ENCODE data around the gene INO80.

Gene INO80

DNA sequence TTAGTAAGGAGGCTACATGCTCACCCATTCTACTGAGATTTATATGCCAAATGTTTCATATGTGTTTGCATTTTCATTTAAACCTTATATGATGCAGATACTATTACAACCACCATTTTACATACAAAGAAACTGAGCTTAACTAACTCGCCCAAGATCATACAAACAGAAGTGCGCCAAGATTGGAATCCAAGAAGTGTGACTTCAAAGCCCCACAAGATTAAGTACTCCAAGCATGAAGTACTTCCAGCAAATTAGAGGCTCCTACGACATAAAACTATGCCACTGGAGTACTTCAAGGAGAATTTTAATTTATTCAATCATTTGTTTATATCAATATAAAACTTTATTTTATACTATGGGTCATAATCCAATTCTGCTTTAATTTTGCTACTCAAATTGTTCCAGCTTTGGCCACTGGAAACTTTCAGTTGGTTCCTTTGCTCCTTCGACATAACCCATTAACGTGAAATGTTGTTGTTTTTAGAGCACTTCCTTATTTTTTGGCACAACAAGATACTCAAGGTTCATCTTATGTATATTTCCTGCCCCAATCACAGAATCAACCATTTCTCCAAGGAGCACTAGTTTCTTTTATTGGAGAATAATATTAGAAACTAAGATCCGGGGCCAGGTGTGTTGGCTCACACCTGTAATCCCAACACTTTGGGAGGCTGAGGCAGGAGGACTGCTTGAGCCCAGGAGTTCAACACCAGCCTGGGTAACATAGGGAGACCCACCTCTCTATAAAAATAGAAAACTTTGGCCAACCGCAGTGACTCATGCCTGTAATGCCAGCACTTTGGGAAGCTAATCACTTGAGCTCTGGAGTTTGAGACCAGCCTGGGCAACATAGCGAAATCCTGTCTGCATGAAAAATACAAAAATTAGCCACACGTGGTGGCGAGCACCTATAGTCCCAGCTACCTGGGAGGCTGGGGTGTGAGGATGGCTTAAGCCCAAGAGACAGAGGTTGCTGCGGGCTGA lies 10.4 kb downstream of the INO80 start:
- Histone ChIP-seq H3K27ac (ENCODE audit: low read depth, low read length, poor library complexity, severe bottlenecking) (no peak overlapping the region), H4K20me1 (ENCODE audit: insufficient read depth, low read length) (no peaks in the 10 kb centered on the region), H3K4me2 (ENCODE audit: low read length) (no peak overlapping the region), H3K4me1 (ENCODE audit: insufficient read depth, low read length, severe bottlenecking) (no peaks in the 10 kb centered on the region), H3K9me3 (ENCODE audit: low read length) (no peaks in the 10 kb centered on the region), H3K36me3 (ENCODE audit: insufficient read depth, low read length) (peaks cover 37% of the 10 kb centered on the region), H2AFZ (ENCODE audit: low read length) (no peak overlapping the region), H3F3A (ENCODE audit: insufficient read depth, low read length) (no peaks in the 10 kb centered on the region), H3K9ac (ENCODE audit: low read length) (no peak overlapping the region), H3K4me3 (ENCODE audit: low read depth, low read length, poor library complexity, severe bottlenecking) (no peak overlapping the region), H3K9me2 (ENCODE audit: low read depth, low read length) (no peaks in the 10 kb centered on the region), H3K27me3 (ENCODE audit: insufficient read depth, low read length) (no peaks in the 10 kb centered on the region), H3K79me2 (ENCODE audit: insufficient read depth, low read length) (peaks cover 67% of the 10 kb centered on the region)
- TF ChIP-seq, protein P1, sequence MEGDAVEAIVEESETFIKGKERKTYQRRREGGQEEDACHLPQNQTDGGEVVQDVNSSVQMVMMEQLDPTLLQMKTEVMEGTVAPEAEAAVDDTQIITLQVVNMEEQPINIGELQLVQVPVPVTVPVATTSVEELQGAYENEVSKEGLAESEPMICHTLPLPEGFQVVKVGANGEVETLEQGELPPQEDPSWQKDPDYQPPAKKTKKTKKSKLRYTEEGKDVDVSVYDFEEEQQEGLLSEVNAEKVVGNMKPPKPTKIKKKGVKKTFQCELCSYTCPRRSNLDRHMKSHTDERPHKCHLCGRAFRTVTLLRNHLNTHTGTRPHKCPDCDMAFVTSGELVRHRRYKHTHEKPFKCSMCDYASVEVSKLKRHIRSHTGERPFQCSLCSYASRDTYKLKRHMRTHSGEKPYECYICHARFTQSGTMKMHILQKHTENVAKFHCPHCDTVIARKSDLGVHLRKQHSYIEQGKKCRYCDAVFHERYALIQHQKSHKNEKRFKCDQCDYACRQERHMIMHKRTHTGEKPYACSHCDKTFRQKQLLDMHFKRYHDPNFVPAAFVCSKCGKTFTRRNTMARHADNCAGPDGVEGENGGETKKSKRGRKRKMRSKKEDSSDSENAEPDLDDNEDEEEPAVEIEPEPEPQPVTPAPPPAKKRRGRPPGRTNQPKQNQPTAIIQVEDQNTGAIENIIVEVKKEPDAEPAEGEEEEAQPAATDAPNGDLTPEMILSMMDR (IDR thresholded peaks at IDR 0.05; ENCODE audit: low read length), result no peak

DNA sequence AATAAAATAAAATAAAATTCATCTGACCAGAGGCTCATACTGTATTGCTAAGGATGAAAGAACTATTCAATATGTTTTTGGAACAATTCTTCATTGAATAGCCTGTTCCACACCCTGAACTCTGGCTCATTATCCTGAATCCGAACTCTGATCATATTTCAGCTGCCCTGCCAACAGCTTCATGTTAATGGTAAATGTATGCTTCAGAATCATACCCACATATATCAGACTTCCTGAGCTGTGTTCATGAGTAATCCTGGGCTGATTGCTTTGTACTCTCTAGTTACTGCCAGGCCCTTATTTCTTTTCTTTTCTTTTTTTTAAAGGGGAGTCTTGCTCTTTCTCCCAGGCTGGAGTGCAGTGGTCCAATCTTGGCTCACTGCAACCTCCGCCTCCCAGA lies 11.8 kb downstream of the INO80 start:
- no peaks in the 10 kb centered on the region for H3K9me2 ChIP-seq (ENCODE audit: low read depth, low read length)
- no peak overlapping the region for H3K4me3 ChIP-seq (ENCODE audit: low read depth, low read length, poor library complexity, severe bottlenecking)
- H3K36me3 ChIP-seq (ENCODE audit: insufficient read depth, low read length), result peaks cover 30% of the 10 kb centered on the region
- H3K27ac ChIP-seq (ENCODE audit: low read depth, low read length, poor library complexity, severe bottlenecking), result no peak overlapping the region
- TF ChIP-seq, protein P1 (IDR thresholded peaks at IDR 0.05; ENCODE audit: low read length), result no peak
- no peak for TF ChIP-seq EZH2 (IDR thresholded peaks at IDR 0.05; ENCODE audit: borderline replicate concordance, low read length)
- no peak overlapping the region for H2AFZ ChIP-seq (ENCODE audit: low read length)
- H3K4me1 ChIP-seq (ENCODE audit: insufficient read depth, low read length, severe bottlenecking), result no peaks in the 10 kb centered on the region
- no peaks in the 10 kb centered on the region for H4K20me1 ChIP-seq (ENCODE audit: insufficient read depth, low read length)
- no peaks in the 10 kb centered on the region for H3F3A ChIP-seq (ENCODE audit: insufficient read depth, low read length)
- H3K79me2 ChIP-seq (ENCODE audit: insufficient read depth, low read length), result peaks cover 74% of the 10 kb centered on the region
- no peaks in the 10 kb centered on the region for H3K27me3 ChIP-seq (ENCODE audit: insufficient read depth, low read length)
- no peak overlapping the region for H3K9ac ChIP-seq (ENCODE audit: low read length)
- H3K9me3 ChIP-seq (ENCODE audit: low read length), result no peaks in the 10 kb centered on the region
- no peak overlapping the region for H3K4me2 ChIP-seq (ENCODE audit: low read length)

DNA sequence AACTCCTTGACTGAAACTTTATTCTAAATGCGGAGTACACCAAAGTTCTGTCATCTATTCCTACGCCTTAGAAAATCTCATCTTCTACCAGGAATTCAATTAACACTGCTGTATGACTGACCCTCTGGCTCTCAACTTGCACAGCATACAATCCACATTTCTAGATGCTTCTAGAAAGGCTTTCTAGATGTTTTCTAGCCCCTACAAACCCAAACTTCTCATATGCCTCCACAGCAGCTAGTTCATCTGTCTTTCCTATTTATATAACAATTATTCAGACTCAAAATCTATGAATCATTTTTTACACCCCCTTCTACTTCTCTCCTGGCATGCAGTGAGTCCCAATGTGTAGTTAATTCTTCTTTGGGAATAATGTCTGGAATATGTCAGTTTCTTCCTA lies 13.2 kb downstream of the INO80 start:
- H2AFZ ChIP-seq (ENCODE audit: low read length), result no peak overlapping the region
- no peaks in the 10 kb centered on the region for H3K9me3 ChIP-seq (ENCODE audit: low read length)
- no peak for TF ChIP-seq EZH2 (IDR thresholded peaks at IDR 0.05; ENCODE audit: borderline replicate concordance, low read length)
- TF ChIP-seq, protein P1 (IDR thresholded peaks at IDR 0.05; ENCODE audit: low read length), result no peak
- H3K79me2 ChIP-seq (ENCODE audit: insufficient read depth, low read length), result peaks cover 83% of the 10 kb centered on the region
- no peak overlapping the region for H3K9ac ChIP-seq (ENCODE audit: low read length)
- peaks cover 23% of the 10 kb centered on the region for H3K36me3 ChIP-seq (ENCODE audit: insufficient read depth, low read length)
- H3K4me3 ChIP-seq (ENCODE audit: low read depth, low read length, poor library complexity, severe bottlenecking), result no peak overlapping the region
- no peaks in the 10 kb centered on the region for H3K27me3 ChIP-seq (ENCODE audit: insufficient read depth, low read length)
- no peaks in the 10 kb centered on the region for H3K9me2 ChIP-seq (ENCODE audit: low read depth, low read length)
- H4K20me1 ChIP-seq (ENCODE audit: insufficient read depth, low read length), result no peaks in the 10 kb centered on the region
- no peak overlapping the region for H3K4me2 ChIP-seq (ENCODE audit: low read length)
- H3K4me1 ChIP-seq (ENCODE audit: insufficient read depth, low read length, severe bottlenecking), result no peaks in the 10 kb centered on the region
- no peaks in the 10 kb centered on the region for H3F3A ChIP-seq (ENCODE audit: insufficient read depth, low read length)
- H3K27ac ChIP-seq (ENCODE audit: low read depth, low read length, poor library complexity, severe bottlenecking), result no peak overlapping the region

All from OCI-LY1 (cell line).